ENCODE data around the gene JUN.

The JUN gene

DNA sequence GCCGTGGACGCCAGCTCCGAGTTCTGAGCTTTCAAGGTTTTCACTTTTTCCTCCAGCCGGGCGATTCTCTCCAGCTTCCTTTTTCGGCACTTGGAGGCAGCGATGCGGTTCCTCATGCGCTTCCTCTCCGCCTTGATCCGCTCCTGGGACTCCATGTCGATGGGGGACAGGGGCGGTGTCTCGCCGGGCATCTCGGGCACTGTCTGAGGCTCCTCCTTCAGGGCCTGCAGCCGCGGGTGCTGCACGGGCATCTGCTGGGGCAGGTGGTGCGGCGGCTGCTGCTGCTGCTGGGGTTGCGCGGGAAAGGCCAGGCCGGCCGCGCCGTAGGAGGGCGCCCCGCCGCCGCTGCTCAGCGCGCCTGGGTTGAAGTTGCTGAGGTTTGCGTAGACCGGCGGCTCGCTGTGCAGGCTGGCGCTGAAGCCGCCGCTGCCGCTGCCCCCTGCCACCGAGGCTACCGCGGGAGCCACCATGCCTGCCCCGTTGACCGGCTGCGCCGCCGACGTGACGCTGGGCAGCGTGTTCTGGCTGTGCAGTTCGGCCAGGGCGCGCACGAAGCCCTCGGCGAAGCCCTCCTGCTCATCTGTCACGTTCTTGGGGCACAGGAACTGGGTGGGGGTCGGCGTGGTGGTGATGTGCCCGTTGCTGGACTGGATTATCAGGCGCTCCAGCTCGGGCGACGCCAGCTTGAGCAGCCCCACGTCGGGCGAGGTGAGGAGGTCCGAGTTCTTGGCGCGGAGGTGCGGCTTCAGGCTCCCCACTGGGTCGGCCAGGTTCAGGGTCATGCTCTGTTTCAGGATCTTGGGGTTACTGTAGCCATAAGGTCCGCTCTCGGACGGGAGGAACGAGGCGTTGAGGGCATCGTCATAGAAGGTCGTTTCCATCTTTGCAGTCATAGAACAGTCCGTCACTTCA lies 1.4 kb downstream of the JUN start:
- DNase-seq = peak; percentile 76

GRCh38 chr1:58781541-58782177 lies 2.2 kb downstream of the JUN start:
- peak; percentile 50 for DNase-seq

GRCh38 chr1:58780836-58781452 lies 2.9 kb downstream of the JUN start:
- DNase-seq = no peak

- no peak for DNase-seq
These were observed 3.4 kb downstream of the JUN start for GRCh38 chr1:58780411-58780810.

GRCh38 chr1:58779801-58780382 lies 4.0 kb downstream of the JUN start:
- no peak for DNase-seq

DNA sequence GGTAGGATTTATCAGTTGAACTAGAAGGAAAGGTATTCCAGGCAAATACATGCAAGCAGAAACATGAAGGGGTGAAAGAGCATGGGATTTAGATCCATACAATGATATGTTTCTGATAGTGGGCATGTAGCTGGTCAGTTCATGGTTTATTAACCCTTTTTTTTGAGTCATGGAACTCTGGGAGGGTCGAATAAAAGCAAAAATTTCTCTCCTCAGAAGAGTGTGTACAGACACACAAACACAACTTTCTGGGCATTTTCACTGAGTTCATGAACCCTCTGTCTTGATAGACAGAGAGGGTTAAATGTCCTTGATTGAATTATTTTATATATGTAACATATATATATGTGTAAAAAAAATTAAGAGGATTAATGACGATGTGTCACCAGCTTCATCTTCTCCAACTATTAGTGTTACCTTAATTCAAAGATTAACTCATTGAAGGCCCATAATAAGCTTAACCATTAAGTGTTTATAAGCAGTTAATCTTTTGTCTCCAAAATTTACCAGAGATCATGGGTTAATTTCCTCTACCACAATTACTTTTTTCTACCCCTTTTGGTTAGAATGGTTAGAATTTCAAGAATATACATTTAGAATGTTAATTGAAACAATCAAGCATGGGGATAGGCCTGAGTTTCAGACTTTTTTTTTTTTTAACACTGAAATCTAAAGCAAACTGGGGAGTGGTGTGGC lies 4.6 kb downstream of the JUN start:
- DNase-seq = no peak

DNA sequence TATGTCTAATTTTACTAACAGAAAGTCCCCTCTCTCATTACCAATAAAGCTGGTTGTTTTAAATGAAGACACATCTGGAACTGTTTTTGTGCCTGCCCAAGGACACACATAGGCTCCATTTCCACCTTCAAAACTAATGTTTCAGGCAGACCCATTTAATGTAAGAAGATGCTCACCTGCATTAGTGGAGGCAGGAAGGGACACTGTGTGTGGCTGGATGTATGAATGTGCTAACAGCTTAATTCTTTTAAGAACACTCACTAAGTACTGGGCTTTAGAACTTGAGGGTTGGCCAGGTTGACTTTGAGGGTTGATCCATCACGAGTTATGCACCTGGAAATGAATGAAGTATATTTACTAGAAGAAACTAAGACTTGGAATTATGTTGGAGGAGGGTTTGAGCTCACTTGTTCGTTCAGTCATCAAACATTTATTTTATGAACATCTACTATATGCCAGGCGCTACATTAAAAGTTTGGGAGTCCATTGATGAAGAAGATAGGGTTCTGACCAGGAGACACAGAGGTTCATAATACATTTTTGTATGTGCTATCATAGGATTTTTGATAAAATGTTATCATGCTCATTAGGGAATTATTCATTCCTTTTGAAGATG lies 5.4 kb downstream of the JUN start:
- no peak for DNase-seq

DNA sequence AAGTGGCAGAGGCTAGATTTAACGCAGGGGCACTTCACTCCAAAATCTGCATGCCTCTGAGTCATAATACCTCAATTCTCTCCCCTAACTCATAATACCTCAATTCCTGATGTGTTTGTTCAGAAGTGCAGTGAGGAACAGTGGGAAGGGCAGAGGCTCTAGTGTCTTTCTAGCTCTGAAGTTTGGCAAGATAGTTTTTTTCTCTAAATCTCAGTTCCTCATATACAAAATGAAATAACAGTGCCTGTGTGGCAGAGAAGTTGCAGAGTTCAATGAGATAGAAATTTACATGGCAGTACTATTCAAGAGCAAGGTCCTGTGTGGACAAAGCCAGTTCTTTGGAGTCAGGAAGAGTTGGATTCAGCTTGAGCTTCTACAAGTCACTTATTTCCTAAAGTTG lies 9.8 kb downstream of the JUN start:
- no peak for DNase-seq

- no peak for DNase-seq
These were observed 10.4 kb downstream of the JUN start for GRCh38 chr1:58773406-58773840.

- DNase-seq = no peak
These were observed 14.0 kb downstream of the JUN start for GRCh38 chr1:58769809-58770320.

DNA sequence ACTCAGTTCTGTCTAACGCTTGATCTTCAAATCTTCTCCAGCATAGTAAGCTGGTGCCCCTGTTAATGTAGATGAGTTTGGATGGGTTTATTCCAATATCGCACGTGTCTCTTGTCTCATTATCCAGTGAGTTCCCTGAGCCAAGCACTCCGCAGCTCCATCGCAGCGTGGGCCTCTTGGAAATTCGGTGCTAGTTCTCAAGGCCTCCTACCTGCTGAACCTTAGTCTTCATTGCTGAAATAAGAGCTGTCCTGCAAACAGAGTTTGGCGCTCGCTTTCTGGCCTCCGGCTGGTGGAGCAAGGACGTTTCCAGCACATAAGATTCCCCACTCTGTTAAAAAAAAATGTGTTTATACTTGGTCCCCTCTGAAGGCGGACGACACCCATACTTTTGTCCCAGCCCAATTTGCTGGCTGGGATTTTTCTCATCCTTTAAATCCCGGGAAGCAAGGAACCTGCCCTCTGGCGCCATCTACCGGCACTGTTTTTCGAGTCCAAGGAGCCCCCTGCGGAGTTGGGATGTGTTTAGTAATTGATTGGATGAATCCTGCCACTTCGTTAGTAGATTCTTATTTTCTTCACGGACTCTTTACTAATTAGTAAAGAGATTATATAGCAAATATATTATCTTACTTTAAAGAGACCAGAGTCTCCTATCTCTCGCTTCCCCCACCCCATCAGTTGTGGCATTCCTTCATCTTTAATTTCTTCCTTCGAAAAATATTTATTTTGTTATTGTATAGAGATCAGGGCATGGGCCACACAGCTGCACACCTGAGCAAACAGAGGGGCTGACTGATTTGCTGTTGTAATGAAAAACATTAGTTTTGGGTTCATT lies 14.7 kb downstream of the JUN start:
- DNase-seq = peak; percentile 60

DNA sequence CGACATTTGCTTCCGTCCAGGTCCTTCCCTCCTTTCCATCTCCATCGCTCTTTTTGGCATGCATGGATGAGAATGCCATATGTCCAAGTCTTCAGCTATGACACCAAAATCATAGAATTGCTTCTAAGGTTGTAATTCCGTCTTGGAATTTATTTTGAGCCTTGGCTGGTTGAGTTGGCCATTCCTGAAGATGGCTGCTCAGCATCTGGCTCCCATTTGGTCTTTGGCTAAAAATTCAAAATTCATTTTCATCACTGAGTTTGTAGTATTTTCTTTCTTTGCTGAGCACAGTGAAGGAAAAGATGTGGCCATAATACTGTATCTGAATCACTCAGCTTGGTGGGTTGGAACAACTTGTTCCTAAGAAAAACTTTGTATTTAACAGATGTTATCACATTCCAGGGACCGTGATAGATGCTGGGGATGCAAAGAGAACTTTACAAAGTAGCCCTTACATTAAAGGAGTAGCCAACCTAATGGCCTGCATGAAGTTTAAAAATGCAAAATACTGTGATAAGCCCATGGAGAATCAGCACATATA lies 15.6 kb downstream of the JUN start:
- no peak for DNase-seq

GRCh38 chr1:58767143-58767542 lies 16.7 kb downstream of the JUN start:
- no peak for DNase-seq

DNA sequence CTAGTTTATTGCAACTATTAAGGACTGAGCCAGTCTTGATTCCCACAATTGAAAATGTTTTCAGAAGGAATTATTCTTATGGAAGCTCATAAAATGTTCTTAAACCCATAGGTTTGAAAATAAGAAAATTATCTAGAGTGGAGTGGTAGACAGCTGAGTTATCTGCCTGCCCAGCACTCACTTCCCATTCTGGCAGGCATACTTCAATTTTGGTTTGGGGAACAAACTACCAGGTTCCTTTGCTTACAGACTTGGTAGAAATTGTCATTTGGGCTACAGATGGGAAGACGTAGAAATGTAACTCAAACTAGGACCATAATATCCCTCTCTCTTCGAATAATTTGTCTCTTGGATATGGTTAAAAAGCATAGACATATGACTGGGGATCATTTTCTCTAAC lies 18.4 kb downstream of the JUN start:
- DNase-seq = no peak

GRCh38 chr1:58765006-58765405 lies 18.8 kb downstream of the JUN start:
- no peak for DNase-seq

DNA sequence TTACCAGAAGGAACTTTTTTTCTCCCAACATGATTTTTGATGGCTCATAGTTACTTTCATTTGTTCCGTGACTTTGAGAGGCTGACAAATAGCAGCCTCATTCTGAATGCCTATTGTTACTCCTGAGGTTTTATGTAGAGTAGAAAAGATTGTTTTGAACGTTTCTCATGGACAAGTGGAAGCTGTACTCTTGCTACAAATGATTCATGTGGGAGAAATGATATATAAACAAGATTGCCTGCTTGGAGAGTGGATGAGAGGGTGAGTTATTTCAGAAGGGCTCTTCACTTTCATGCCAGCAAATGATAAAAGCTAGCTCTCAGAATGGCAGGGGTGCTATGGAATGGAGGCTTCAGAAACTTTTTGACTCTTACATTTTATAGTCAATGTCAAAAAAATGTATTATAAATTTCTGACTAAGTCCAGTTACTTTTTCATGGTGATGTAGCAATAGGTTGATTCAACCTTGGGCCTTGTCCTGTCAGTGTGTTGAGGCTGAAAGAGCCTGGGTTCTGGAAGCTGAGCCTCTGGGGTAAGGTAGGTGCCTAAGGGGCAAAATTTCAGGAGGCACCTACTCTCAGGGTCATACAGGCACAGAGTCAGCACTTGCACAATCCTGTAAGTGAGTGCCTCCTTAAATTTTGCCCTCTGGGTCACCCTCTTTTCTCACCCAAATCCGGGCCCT lies 19.4 kb downstream of the JUN start:
- no peak for DNase-seq

DNA sequence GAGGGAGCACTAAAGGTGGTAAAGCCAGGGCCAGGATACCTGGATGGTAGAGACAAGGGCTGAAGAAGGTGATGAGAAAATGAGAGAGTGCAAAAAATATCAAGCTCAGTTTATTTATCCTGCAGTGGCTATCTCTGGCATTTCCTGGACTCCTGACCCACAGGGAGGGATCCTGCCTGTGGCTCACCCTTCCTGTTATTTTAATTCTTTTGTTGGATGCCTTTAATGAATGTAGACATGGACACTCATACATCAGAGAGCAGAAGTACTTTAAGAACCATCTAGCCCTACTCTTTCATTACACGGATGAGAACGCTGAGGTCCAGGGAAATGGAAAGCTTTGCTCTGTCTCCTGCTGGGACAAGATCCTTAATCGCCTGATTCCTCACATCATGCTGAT lies 20.6 kb downstream of the JUN start:
- DNase-seq = no peak

GRCh38 chr1:58762806-58763205 lies 21.0 kb downstream of the JUN start:
- no peak for DNase-seq

DNA sequence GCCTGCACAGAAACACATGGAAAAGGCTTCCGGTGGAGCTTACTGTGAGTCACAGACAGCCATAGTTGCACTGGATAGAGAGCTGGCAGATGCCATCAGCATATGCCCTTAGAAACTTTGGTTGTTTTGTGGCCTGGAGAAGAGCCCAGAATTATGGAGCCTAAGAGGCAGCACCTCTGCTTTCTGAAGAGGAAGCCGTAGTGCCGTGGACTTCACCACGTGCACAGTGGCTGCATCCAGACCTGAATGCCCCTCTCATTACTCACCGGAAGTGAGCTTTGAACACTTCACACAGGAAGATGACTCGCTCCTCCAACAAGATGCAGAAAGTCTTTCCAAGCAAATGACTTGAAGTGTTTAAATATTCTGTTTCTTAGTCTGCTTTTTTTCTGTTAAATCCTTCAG lies 28.4 kb downstream of the JUN start:
- DNase-seq = peak; percentile 74

All from stimulated activated CD4-positive, alpha-beta T cell treated with anti-CD3 and anti-CD28 coated beads, Interleukin-15, amount 100 ng/mL, for 24 hours (primary cell).